DND-41 (cell line): ENCODE data around the gene PRXL2B.
"Not testable (repeated sequence)": the region's sequence is repeated elsewhere in the genome, so short reads cannot be mapped to it uniquely, and the experiment has no call there.

Source experiments
- ATAC-seq: fragments of 200-7000 bp; cut with Tn5 transposase; 3 replicates; pipeline ENCODE4 v1.9.1; 2021; ENCODE audit warnings: low read depth; ENCODE audit not compliant: insufficient read depth
- DNase-seq: peaks from one replicate; pipeline ENCODE4 v3.0.0-alpha.2; 2020
- H2AFZ ChIP-seq: 2 replicates; pipeline ENCODE4 v1.6.0; 2012; ENCODE audit warnings: low read depth, low read length
- H3K27ac ChIP-seq: 2 replicates; pipeline ENCODE4 v1.5.1; 2012; ENCODE audit warnings: low read length, inconsistent platforms
- H3K27me3 ChIP-seq: fragments of 200-600 bp; sonication (generic); 2 replicates; pipeline ENCODE4 v1.6.0; 2012; ENCODE audit warnings: low read length, mild to moderate bottlenecking, inconsistent platforms; ENCODE audit not compliant: insufficient read depth, poor library complexity
- H3K36me3 ChIP-seq: 2 replicates; pipeline ENCODE4 v1.5.1; 2012; ENCODE audit warnings: low read length, inconsistent platforms; ENCODE audit not compliant: insufficient read depth
- H3K4me1 ChIP-seq: 2 replicates; pipeline ENCODE4 v1.5.1; 2012; ENCODE audit warnings: mild to moderate bottlenecking, low read length; ENCODE audit not compliant: insufficient read depth
- H3K4me2 ChIP-seq: 2 replicates; pipeline ENCODE4 v1.6.0; 2012; ENCODE audit warnings: mild to moderate bottlenecking, moderate library complexity, low read length, inconsistent platforms; ENCODE audit not compliant: insufficient read depth
- H3K4me3 ChIP-seq, 2 experiments: fragments of 200-600 bp in 1 of 2; shearing (Covaris generic) in 1 of 2; 2 replicates each; pipeline ENCODE4 v1.5.1; 2012 to 2016; ENCODE audit warnings: inconsistent platforms in 2 of 2, low read length in 2 of 2, mild to moderate bottlenecking in 2 of 2, low read depth in 1 of 2, moderate library complexity in 1 of 2
- H3K79me2 ChIP-seq: 2 replicates; pipeline ENCODE4 v1.6.0; 2012; ENCODE audit warnings: low read length, inconsistent platforms; ENCODE audit not compliant: insufficient read depth
- H3K9ac ChIP-seq: 2 replicates; pipeline ENCODE4 v1.6.0; 2012; ENCODE audit warnings: low read depth, mild to moderate bottlenecking, inconsistent platforms, low read length, moderate library complexity
- H3K9me3 ChIP-seq: 2 replicates; pipeline ENCODE4 v1.5.1; 2012; ENCODE audit warnings: low read length, moderate library complexity, mild to moderate bottlenecking, inconsistent platforms; ENCODE audit not compliant: insufficient read depth, severe bottlenecking
- H4K20me1 ChIP-seq: 2 replicates; pipeline ENCODE4 v1.6.0; 2012; ENCODE audit warnings: low read length; ENCODE audit not compliant: insufficient read depth
- CTCF ChIP-seq: IDR thresholded peaks from 2 replicates; pipeline ENCODE4 v1.5.1; 2012; ENCODE audit warnings: borderline replicate concordance, low read length, moderate library complexity, mild to moderate bottlenecking; ENCODE audit not compliant: poor library complexity, severe bottlenecking; ENCODE audit errors: extremely low read depth
- EZH2 ChIP-seq: IDR thresholded peaks from 3 replicates; pipeline ENCODE4 v1.6.1; 2012; ENCODE audit warnings: borderline replicate concordance, low read depth, mild to moderate bottlenecking, moderate library complexity, low read length, inconsistent platforms; ENCODE audit not compliant: severe bottlenecking

The PRXL2B gene

GRCh38 chr1:2551544-2551943 is 35.0 kb upstream of the PRXL2B start:
- H3K4me1 ChIP-seq = peaks cover 46% of the 10 kb centered on the region
- H3K9ac ChIP-seq, H3K4me2 ChIP-seq: not testable (repeated sequence)

GRCh38 chr1:2552189-2552588 is 34.4 kb upstream of the PRXL2B start:
- DNase-seq = no peak
- Histone ChIP-seq H3K9ac (no peak overlapping the region), H3K4me1 (peaks cover 47% of the 10 kb centered on the region), H2AFZ (no peak overlapping the region), H3K79me2 (peaks cover 4% of the 10 kb centered on the region; the same call in 1 of the 2 replicates), H3K4me3 (no peak overlapping the region), H3K4me2 (no peak overlapping the region), H3K9me3 (no peaks in the 10 kb centered on the region), H3K36me3 (no peaks in the 10 kb centered on the region), H4K20me1 (no peaks in the 10 kb centered on the region), H3K27me3 (no peaks in the 10 kb centered on the region), H3K27ac (no peak overlapping the region)
- no peak for ATAC-seq
- no peak for TF ChIP-seq EZH2
- no peak for TF ChIP-seq CTCF

More at GRCh38 chr1:2551544-2551943, 35.0 kb upstream of the PRXL2B start:
- H2AFZ ChIP-seq, H3K27me3 ChIP-seq, H4K20me1 ChIP-seq, H3K36me3 ChIP-seq, H3K9me3 ChIP-seq, DNase-seq, H3K27ac ChIP-seq, ATAC-seq, H3K79me2 ChIP-seq, H3K4me3 ChIP-seq: not testable (repeated sequence)

GRCh38 chr1:2553076-2553475 is 33.5 kb upstream of the PRXL2B start:
- not testable (repeated sequence) for H3K4me3 ChIP-seq, H3K27me3 ChIP-seq, H3K36me3 ChIP-seq, DNase-seq, H3K9me3 ChIP-seq, H3K79me2 ChIP-seq, H2AFZ ChIP-seq, H3K27ac ChIP-seq, H3K4me2 ChIP-seq, ATAC-seq, H3K9ac ChIP-seq, H4K20me1 ChIP-seq
- peaks cover 44% of the 10 kb centered on the region for H3K4me1 ChIP-seq

DNA sequence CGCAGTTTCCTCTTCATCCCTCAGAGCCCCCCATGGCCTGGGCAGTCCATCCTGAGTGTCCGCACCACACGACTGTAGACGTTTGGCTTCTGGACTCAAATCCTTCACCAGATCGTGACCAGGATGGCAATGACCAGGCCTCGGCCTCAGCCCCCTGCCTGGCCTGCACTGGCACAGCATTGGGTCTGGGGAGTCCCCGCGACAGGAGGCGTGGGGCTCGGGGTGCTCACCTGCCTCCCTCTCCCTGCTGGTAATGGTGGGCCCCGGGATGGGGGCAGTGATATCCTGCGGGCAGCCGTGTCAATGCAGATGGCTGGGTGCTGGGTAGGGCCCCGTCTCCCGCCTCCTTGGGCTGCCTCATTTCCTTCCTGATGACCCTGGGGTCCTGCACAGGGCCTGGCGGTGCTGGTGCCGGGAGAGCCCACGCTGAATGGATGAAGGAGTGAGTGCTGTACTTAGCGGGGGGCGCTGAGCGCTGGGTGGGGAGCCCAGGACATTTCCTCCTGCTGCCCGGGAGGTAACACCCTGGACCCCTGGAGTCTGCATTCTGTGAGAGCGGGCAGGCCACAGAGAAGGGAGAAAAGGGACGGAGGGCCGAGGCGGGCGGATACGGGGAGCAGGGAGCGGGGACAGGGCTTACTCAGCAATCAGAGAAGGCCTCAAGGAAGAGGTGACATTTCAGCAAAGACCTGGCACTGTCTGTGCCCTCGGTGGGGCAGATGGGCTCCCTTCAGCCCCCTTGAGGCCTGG is 32.5 kb upstream of the PRXL2B start:
- H4K20me1 ChIP-seq = no peaks in the 10 kb centered on the region
- H3K9me3 ChIP-seq = no peaks in the 10 kb centered on the region
- no peak overlapping the region for H3K27ac ChIP-seq
- H3K36me3 ChIP-seq = no peaks in the 10 kb centered on the region
- DNase-seq (no peak), ATAC-seq (no peak)
- no peak overlapping the region for H3K4me3 ChIP-seq
- H2AFZ ChIP-seq = no peak overlapping the region
- no peaks in the 10 kb centered on the region for H3K79me2 ChIP-seq
- peaks cover 35% of the 10 kb centered on the region for H3K4me1 ChIP-seq
- no peak overlapping the region for H3K4me2 ChIP-seq
- no peak overlapping the region for H3K9ac ChIP-seq
- TF ChIP-seq CTCF = no peak
- TF ChIP-seq EZH2 = no peak
- H3K27me3 ChIP-seq = no peaks in the 10 kb centered on the region
